ENCODE results near the gene HYOU1. TPM values are rescaled to one million over a fixed set of nuclear protein-coding genes. Genes with fewer than 3 reads are reported as not detected.
"Not testable (repeated sequence)": the region's sequence is repeated elsewhere in the genome, so short reads cannot be mapped to it uniquely, and the experiment has no call there.

HYOU1 gene
- total RNA-seq (103 and 187 TPM in 2 replicates), polyA plus RNA-seq (65.5 and 125 TPM in 2 replicates)

- Histone ChIP-seq H3K27ac (peak within 1 kb of the TSS; percentile 95), H3K4me3 (peak within 1 kb of the TSS; percentile 99), H3K9me3 (ENCODE audit: low read depth) (no peaks in the 10 kb centered on the region), H3K36me3 (peaks cover 26% of the 10 kb centered on the region), H3K27me3 (no peaks in the 10 kb centered on the region), H3K4me1 (ENCODE audit: low read depth) (peaks cover 5% of the 10 kb centered on the region)
- peak; percentile 98 to 99 for DNase-seq (ENCODE audit: low read depth in 1 of 2, low spot score in 1 of 2)
- TF ChIP-seq CTCF (IDR thresholded peaks at IDR 0.05; ENCODE audit: low read depth, low read length): peak; percentile 40
Observed at GRCh38 chr11:119057000-119057769, at the start of gene HYOU1. HYOU1 (minus strand) TSS chr11:119057205; CDS start chr11:119056160, 1,045 bp downstream.

DNA sequence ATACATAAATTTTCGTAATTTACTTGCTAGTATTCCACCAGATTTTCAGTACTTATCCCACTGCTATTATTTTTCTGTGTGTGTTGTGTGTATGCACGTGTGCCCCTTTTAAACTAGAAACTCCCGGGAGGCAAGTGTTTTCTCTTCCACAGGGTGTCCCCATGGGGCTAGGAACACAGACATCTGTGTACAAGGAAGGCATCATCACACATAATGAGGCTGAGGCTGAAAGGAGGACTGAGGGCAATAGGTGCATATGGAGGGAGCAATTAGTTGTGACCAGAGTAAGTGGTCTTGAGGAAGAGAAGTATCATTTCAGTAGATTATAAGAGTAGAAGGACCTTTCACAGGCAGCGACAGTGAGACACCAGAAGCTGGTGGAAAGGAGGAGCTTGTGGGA is 46.8 kb upstream of the HYOU1 start:
- no peak overlapping the region for H3K4me3 ChIP-seq
- TF ChIP-seq CTCF (IDR thresholded peaks at IDR 0.05; ENCODE audit: low read depth, low read length): no peak
- no peaks in the 10 kb centered on the region for H3K9me3 ChIP-seq (ENCODE audit: low read depth)
- peaks cover 15% of the 10 kb centered on the region for H3K4me1 ChIP-seq (ENCODE audit: low read depth)
- H3K27ac ChIP-seq: no peak overlapping the region
- DNase-seq (ENCODE audit: low read depth in 1 of 2, low spot score in 1 of 2): no peak
- H3K27me3 ChIP-seq: no peaks in the 10 kb centered on the region
- H3K36me3 ChIP-seq: peaks cover 1% of the 10 kb centered on the region

- not testable (repeated sequence) for H3K4me3 ChIP-seq; H3K36me3 ChIP-seq; DNase-seq (ENCODE audit: low read depth in 1 of 2, low spot score in 1 of 2); H3K27me3 ChIP-seq; H3K9me3 ChIP-seq (ENCODE audit: low read depth)
- Histone ChIP-seq H3K27ac (peak overlapping the region; percentile 97), H3K4me1 (ENCODE audit: low read depth) (peaks cover 15% of the 10 kb centered on the region)
Observed at GRCh38 chr11:119103161-119103664, 46.2 kb upstream of the HYOU1 start.

DNA sequence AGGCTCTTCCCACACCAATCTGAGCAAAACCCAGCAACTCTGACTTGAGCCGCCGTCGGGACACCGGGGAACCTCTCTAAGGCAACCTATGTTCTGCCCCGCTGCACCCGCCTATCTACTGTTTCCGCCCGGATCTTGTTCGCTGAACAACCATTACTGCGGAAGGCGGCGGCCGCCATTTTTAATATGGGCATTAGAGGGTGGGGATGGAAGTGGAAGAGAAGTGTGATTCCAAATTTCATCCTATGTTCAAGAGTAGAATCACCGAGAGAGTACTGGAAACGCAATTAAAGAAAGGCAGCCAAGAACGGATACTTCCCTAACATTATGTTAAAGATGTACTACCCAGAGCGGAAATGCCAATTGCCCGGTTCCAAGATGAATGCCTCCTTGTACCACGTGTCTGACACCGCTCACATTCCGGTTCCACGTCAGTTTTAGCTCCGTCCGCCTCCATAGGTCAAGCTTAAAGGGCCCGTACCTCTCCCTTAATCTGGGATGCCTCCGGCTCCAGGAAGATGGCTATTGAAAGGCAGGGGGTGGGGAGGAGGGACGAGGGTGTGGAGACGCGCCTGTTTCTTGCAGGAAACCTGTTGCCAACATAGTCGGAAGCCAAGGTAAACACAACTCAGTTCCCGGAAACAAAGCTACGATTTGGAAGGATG is 44.9 kb upstream of the HYOU1 start, which contains the start of gene DPAGT1:
Gene DPAGT1, minus strand, starts transcription at position 95 of the 665 bp plus-strand sequence. CDS start 198 bp downstream, outside the sequence.
- Histone ChIP-seq H3K36me3 (peaks cover 17% of the 10 kb centered on the region), H3K4me1 (ENCODE audit: low read depth) (peaks cover 15% of the 10 kb centered on the region), H3K27ac (peak within 1 kb of the TSS; percentile 97), H3K4me3 (peak within 1 kb of the TSS; percentile 51), H3K27me3 (no peaks in the 10 kb centered on the region), H3K9me3 (ENCODE audit: low read depth) (no peaks in the 10 kb centered on the region)
- no peak for TF ChIP-seq CTCF (IDR thresholded peaks at IDR 0.05; ENCODE audit: low read depth, low read length)
- DNase-seq (ENCODE audit: low read depth in 1 of 2, low spot score in 1 of 2): peak; percentile 95 to 99

GRCh38 chr11:119100994-119101758 is 44.2 kb upstream of the HYOU1 start:
- H3K27ac ChIP-seq: peak overlapping the region; percentile 97
- no peak for DNase-seq (ENCODE audit: low read depth in 1 of 2, low spot score in 1 of 2)
- peaks cover 22% of the 10 kb centered on the region for H3K36me3 ChIP-seq
- peaks cover 10% of the 10 kb centered on the region for H3K4me1 ChIP-seq (ENCODE audit: low read depth)
- no peaks in the 10 kb centered on the region for H3K9me3 ChIP-seq (ENCODE audit: low read depth)
- H3K4me3 ChIP-seq: peak overlapping the region; percentile 51
- no peak for TF ChIP-seq CTCF (IDR thresholded peaks at IDR 0.05; ENCODE audit: low read depth, low read length)
- H3K27me3 ChIP-seq: no peaks in the 10 kb centered on the region
